NCI-H510A (cell line): ENCODE data around the gene USP24.
"Not testable (repeated sequence)": the region's sequence is repeated elsewhere in the genome, so short reads cannot be mapped to it uniquely, and the experiment has no call there.

Experiments
- DNase-seq: peaks from one replicate; lab custom pipeline; 2025; lab: John Stamatoyannopoulos, UW

The USP24 gene

DNA sequence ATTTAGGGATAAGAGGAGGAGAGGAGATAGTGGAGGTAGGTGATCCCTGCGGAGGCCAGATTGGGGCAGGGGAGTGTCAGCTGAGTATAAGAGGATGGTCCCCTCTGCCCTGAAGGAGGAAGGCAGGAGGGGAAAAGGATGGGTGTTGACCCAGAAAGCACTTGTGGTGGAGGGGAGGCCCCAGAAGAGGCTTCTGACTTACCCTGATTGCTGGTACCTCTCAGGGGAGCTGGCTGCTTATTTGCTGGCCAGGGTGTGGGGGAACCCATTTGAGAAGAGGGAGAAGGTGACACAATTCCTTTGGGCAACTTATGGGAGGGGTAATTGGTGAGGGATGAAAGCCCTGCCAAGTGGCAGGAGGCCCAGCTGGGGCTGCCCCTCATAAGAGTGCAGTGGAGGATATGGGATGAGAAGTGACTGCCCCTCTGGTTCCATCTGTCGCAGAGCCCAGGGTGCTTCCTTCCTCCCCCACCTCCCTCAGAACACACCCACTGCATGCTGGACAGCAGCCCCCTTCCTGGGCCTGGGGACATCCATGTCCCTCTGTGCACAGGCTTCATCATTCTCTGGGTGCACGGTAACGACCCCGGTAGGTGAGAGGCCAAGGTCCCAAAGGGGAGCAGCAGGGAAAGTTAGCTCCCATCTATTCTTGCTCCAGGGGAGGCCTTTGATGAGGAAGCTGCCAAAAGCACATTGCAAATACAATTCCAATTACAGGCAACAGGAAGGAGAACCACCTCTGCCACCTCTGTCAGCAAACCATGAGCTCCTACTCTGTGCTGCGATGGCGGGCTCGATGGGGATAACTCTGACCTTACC is 177.2 kb downstream of the USP24 start:
- DNase-seq = no peak

DNA sequence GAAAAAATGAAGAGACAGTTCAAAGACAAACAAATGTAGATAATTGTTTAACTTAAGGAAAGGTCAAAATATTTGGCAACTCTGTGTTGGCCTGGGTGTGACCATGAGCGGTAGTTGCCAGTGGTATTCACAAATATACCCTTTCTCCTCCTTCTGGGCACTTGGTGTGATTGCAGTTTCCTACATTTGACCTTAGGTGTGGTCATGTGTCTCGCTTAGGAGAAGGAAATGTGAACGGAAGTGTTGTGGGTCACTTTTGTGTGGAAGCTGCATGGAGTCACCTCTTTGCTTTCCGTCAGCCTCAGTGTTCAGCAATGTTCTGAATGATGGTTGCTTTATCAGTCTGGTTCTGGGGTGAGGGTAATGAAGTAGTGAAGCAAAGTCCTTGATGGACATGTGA is 179.3 kb downstream of the USP24 start:
- DNase-seq = no peak

DNA sequence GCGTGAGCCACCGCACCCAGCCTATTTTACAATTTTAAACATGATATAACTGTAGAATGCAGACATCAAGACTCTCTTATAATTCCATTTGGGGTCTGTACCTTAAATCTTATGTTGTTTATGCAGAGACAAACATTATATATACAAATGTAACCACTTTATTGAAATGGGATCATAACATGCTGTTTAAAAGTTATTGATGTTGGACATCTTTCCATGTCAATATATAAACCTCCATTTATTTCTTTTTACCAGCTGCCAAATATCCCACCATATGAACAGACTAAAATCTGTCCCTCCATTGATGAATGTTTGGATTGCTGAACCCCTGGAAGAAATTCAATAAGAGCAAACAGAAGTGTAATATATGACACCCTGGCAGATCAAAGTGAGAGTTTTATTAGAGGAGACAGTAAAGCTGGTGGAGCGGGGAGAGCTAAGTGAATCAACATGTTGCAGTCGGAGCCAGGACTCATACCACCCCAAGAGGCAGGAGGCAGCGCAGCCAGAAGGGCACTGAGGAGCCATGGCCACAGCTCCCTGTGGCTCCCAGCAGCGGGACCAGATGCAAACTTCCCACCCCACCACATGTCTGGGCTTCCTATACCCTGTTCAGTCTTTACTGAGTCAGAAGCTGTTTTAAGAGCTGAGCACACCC is 180.6 kb downstream of the USP24 start:
- DNase-seq = no peak

DNA sequence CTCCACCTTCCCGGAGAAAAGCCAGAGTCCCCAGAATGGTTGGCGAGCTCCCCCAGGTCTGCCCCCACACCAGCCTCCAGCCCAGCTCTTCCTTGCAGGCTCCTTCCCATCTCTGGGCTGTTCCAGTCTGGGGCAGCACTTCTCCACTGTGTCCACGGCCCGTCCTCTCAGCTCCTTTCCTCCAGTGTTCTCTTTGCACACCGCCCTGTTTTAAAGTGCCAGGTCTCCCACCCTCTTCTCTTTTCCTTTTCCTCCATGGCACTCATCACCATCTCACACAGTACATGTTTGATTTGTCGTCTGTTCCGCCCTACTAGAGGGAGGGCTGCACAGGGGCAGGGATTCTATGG is 181.9 kb downstream of the USP24 start:
- DNase-seq = no peak

DNA sequence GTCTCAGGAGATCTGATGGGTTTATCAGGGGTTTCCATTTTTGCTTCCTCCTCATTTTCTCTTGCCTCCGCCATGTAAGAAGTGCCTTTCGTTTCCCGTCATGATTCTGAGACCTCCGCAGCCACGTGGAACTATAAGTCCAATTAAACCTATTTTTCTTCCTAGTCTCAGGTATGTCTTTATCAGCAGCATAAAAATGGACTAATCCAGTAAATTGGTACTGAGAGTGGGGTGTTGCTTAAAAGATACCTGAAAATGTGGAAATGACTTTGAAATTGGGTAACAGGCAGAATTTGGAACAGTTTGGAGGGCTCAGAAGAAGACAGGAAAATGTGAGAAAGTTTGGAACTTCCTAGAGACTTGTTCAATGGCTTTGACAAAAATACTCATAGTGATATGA is 184.1 kb downstream of the USP24 start:
- not testable (repeated sequence) for DNase-seq

DNA sequence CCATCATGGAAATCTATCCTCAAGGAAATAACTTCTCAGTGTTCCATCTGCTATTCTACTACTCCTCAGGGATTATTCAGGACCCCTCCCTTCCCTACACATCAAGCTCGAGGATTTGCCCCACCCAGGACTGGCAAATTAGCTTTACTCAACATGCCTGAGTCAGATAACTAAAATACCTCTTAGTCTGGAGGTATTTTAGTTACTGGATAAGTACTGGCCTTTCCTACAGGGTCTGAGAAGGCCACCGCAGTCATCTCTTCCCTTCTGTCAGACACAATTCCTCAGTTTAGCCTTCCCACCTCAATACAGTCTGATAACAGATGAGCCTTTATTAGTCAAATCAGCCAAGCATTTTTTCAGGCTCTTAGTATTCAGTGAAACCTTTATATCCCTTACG is 188.5 kb downstream of the USP24 start:
- DNase-seq = not testable (repeated sequence)

DNA sequence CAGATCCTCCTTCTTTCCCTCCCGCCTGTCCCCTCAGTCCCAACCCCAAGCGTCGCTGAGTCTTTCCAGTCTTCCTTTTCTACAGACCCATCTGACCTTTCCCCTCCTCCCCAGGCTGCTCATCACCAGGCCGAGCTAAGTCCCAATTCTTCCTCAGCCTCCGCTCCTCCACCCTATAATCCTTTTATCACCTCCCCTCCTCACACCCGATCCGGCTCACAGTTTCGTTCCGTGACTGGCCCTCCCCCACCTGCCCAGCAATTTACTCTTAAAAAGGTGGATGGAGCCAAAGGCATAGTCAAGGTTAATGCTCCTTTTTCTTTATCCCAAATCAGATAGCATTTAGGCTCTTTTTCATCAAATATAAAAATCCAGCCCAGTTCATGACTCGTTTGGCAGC is 191.0 kb downstream of the USP24 start:
- DNase-seq = not testable (repeated sequence)

DNA sequence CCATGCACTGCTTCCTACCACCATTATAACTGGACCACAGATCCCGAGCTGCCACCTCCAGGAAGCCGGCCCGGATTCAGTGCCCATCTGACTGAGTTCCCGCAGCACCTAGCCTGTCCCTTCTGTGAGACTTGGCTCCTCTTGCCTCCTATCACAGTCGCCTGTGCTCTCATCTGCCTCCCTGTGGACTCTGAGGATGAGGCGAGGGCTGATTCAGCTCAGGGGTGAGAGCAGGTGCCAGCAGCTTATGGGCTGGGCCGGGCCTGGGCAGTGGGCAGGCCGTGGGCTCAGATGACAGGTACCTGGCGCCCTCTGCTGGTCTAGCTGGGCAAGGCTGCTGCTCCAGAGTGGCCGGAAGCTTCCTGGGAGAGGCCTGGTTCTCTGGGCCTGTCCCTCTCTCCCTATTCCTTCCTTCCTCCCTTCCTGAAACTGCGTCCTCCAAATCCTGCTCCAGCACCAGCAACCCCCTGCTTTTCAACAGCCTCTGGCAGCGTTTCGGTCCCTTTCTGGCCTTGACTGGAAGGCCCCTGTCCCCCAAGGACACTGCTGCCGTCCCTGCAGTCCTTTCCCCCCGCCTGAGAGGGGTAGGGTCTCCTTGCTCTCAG is 193.1 kb downstream of the USP24 start:
- DNase-seq = peak; percentile 92

DNA sequence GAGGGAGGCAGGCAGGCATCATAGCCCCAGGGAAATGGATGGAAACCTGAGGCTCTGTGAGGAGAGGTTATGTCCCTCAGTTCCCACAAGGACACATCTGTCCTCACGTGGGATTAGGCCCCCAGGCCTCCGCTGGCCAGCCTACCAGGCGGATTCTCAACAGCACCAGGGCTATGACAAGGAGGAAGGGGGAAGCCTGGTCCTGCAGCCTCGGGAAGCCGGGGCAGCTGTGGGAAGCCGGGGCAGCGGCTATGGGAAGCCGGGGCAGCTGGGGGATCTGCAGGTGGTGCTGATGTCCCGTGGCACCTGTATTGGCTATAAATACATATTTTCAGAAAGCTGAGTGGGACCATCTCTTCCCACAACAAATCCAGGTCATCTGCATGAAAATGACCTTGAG is 196.8 kb downstream of the USP24 start:
- DNase-seq = no peak
